ENCODE measurements around the gene SFXN5. TPM values are rescaled to one million over a fixed set of nuclear protein-coding genes. Genes with fewer than 3 reads are reported as not detected.
"Not testable (repeated sequence)": the region's sequence is repeated elsewhere in the genome, so short reads cannot be mapped to it uniquely, and the experiment has no call there.

Gene SFXN5, protein sequence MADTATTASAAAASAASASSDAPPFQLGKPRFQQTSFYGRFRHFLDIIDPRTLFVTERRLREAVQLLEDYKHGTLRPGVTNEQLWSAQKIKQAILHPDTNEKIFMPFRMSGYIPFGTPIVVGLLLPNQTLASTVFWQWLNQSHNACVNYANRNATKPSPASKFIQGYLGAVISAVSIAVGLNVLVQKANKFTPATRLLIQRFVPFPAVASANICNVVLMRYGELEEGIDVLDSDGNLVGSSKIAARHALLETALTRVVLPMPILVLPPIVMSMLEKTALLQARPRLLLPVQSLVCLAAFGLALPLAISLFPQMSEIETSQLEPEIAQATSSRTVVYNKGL
- 21.9 TPM for total RNA-seq

- DNase-seq (ENCODE audit: low spot score) = peak; percentile 98
These were observed at the start of gene SFXN5 for GRCh38 chr2:73071360-73072128. Gene SFXN5, minus strand, starts transcription at chr2:73071712. Its CDS starts 7 bp downstream, at chr2:73071705.

GRCh38 chr2:73119611-73120239 is 48.2 kb upstream of the SFXN5 start:
- DNase-seq (ENCODE audit: low spot score) = not testable (repeated sequence)

GRCh38 chr2:73117441-73117840 is 45.9 kb upstream of the SFXN5 start:
- DNase-seq (ENCODE audit: low spot score) = no peak

DNA sequence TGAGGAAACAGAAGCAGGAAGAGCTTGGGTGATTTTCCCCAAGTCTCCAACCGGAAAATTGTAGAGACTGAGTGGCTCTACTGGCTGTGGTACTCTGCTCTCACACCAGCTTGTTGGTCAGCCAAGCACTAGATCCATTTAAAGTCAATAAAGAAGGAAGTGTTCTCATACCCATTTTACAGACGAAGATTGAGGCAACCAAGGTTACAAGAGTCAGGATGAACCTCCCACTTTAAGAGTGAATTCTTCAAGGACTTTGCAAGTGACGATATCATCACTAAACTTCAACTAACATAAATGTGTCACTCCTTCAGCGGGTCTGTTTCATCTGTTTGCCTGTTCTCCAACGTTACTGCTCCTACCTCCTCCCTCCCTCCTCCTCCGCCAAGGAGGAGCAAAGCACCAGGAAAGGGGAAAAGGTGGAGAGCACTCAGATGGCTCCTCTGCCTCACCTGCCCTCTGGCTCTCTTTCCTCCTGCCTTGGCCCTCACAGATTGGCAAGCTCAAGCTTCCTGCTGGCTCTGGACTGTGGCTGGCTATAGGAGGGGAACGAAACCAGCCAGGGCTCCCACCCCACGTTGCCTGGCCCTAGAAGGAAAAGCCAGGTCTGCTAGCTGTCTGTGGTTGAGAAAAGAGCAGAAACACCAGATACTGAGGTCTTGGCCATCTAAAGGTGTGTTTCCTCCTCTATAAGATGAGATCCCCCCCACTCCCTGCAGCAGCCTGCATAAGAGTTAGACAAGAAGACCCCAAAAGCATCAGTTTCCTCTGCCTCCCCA is 44.9 kb upstream of the SFXN5 start:
- no peak for DNase-seq (ENCODE audit: low spot score)

GRCh38 chr2:73114273-73114867 is 42.9 kb upstream of the SFXN5 start:
- DNase-seq (ENCODE audit: low spot score) = no peak

DNA sequence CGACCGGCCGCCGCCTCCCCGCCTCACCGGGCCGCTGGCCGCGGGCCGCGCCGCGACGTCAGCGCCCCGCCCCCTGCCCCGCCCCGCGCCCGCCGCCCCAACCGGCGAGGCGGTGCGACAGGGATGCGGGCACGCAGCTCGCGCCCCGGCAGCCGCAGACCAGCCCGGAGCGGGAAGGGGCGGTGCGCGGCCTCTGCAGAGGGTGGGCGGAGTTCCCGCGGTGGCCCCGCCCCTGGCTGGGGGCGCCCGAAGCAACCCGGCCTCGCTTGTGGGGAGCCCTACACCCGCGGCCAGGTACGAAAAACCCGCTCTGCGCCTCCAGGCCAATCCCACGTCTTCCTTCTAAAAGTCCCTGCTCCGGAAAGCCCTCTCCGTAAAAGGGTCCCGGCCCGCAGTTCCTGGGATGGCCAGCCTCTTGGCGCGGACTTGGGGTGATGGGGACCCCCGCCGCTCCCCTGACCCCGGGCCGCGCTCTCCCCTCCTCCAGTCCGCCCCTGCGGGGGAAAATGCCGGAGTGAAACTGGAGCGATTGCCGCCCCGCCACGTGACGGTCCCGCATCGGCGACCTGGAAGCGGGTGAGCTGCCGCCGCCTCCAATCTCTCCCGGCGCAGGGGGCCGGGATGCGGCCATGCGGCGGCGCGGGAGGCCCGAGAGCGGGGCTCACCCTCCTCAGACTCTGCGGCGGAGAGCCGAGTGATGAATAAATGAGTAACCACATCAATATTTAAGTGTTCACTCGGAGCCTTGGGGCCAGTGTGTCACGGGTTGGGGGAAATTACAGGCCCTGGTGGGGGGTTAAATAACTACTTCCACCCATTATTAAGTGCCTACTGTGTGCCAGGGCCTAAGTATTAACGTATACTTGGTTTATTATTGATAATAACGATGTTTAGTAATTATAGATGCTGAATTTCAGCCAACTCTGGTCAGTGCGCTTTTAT is 41.7 kb upstream of the SFXN5 start, which contains the start of gene RAB11FIP5:
Gene RAB11FIP5, minus strand, starts transcription at position 36 of the 942 bp plus-strand sequence. CDS start 171 bp downstream, outside the sequence.
- peak; percentile 71 for DNase-seq (ENCODE audit: low spot score)

DNA sequence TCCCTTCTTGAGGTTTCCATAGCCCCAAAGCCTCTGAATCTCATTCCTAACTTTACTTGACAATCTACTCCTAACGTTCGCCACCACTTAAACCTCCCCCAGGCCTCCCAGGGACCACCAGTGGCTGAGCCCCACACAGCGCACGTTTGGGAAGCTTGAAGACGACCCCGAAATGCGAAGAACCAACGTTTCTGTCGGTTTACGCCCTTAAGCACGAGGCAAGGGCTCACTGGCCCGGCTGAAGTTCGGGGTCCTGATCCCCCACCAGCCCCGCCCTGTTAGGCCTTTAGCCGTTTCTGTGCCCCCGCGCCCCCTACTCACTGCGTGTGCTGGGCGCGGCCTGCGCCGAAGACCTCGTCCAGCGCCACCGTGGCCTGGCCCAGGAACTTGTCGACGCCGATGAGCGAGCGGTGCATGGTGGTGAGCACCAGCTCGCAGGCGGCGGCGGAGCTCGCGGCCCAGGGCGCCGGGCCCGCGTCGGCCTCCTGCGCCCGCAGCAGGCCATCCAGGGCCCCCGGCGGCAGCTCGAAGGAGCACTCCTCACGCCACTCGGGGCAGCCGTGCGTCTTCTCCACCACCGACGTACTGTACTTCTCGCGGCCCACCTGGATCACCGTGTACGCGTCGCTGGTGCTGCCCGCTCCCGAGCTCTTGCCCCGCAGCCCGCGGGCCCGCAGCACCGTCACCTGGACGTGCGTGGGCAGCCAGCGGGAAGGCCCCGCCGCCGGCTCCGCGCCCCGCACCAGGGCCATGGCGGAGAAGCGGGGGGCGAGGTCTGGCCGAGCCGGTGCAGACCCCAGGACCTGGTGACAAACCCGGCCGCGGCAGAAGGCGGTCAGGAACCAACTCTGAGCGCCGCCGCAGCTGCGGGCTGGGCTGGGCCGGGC is 40.8 kb upstream of the SFXN5 start:
- no peak for DNase-seq (ENCODE audit: low spot score)

GRCh38 chr2:73111073-73112025 is 39.8 kb upstream of the SFXN5 start:
- peak; percentile 50 for DNase-seq (ENCODE audit: low spot score)

DNA sequence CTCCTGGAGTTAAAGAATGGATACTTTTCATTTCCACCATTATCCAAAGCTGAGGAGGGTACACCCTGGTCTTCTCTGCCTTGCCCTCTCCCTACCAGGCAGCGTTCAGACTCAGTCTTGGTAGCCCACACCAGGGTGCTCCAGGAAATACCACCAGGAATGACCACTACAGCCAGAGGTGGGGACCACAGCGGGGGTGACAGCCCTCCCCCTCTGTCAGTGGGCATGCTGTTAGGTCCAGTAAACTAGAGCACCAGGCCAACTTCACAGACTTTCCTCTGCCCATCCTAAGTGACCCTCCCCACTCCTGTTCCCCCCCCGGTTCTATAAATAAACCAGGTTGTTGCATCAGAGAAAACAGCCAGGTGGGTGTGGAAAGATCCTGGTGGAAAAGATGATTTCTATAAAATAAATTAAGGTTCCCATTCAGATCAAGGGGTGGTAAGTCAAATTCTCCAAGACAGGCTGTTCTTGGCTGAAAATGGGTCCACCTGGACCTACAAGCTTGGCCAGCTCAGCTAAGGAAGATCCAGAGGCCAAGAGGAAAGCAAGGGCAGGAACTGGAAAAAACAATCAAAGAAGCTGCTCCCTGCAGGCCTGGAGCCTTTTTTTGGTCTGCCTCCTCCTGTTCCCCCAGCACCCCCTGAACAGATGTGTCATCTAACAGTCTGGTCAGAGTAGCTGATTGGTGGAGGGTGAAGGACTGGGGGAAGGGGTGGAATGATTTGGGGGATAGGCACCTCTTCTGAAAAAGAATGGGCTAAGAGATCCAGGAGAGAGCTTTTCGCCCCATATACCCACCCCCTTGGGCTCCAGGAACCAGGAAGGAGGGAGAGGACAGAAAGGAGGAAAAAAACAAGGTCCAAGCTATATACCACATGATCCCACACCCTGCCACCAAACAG is 38.9 kb upstream of the SFXN5 start:
- DNase-seq (ENCODE audit: low spot score) = no peak

GRCh38 chr2:73109431-73110167 is 38.1 kb upstream of the SFXN5 start:
- DNase-seq (ENCODE audit: low spot score) = no peak

DNA sequence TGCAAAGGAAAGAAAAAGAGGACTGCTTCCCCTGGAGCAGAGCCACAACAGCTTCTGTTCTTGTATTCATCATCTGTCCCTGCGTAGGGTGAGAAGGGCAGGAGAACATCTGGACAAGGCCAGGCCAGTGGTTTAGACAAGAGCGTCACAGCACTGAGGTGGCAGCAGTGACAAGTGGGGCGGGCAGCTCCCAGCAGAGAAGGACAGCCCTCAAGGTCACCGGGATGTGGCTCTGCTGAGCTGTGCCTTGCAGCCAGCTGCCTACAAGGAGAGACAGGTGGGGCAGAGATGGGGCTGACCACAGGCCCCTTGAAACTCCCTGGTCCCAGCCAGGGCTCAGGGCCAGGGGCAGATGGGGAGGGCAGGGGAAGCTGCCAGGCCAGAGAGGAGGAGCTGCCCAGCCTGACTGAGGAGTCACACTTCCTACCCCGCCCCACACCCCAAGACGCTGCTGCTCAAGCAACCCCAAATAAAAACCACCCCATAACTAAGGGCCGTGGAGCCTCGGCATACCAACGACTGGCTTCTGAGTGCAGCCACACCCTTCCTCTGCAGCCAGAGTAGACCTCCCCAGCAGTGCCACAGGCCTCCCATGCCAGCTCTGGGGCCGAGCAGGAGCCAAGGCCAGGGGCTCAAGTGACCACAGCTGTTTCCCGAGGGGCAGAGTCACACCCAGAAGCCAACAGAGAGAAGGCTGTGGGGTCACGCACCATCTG is 35.9 kb upstream of the SFXN5 start:
- DNase-seq (ENCODE audit: low spot score) = no peak

DNA sequence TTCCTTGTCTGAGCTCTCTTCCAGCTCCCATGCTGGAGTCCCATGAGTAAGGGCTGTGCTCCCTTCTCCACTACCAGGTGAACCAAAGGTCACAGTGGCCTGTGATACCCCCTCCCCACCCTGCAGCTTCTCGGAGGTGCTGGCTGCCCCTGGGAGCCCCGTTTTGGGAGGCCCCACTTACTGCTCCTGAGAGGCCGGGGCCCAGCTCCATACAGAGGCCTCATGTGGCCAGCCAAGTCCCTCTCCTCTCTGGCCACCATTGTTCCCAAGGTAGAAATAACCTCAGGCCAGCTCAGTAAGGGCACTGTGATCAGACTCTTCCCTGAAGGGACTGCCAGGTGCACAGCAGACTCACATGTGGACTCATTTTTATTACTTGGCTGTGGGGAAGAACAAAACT is 35.3 kb upstream of the SFXN5 start:
- DNase-seq (ENCODE audit: low spot score) = no peak

DNA sequence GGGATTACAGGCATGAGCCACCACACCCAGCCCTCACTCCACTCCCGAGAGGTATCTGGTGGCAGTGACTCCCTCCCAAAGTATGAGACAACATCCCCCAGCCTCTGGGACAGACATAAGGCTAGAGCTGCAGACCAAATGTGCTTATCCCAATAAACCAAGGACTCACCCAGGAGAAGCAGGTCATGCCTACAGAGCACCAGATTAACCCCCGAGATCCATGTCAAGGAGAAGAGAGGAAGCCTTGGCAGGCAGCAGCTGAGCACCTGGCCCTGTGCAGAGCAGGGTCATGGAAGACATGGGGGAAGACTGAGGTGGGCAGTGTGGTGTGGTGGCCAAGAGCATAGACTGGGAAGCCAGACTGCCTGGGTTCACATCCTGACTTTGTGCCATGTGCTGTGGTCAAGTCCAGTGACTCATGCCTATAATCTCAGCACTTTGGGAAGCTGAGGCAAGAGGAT is 34.0 kb upstream of the SFXN5 start:
- DNase-seq (ENCODE audit: low spot score) = no peak

- DNase-seq (ENCODE audit: low spot score) = no peak
These were observed 33.4 kb upstream of the SFXN5 start for GRCh38 chr2:73104933-73105332.

DNA sequence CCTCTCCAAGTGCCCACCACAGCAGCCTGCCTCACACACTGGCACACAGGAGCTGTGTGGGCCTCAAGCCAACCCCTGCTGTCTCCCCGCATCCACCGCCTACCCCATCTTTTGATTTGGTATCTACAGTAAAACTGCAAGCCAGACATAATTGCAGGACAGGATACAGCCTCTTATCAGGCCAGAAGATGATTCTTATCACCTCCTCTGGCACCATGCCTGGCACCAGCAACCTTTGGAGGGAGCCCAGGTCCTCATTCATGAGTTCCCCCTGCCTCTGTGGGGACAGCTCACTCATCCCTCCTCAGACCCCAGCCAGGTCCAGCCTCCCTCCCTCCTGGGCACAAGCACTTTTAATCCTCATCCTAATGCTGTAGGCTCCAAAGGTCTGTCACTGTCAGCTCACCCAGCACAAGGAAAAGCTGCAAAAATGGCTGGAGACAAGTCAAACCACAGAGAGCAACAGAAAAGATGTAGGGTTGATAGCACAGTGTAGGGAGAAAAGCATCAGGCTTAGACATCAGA is 31.6 kb upstream of the SFXN5 start:
- DNase-seq (ENCODE audit: low spot score) = no peak

Data from mucosa of gallbladder (tissue), 1 donor.